Astrocyte (in vitro differentiated cells and primary cell): ENCODE data around the gene MAP1B.

Experiments used
- CTCF ChIP-seq: IDR thresholded peaks from 2 replicates; pipeline ENCODE4 v1.5.1; 2011; ENCODE audit warnings: low read depth, mild to moderate bottlenecking, inconsistent platforms, low read length, moderate library complexity; ENCODE audit not compliant: insufficient read depth
- EZH2 ChIP-seq: IDR thresholded peaks from 2 replicates; pipeline ENCODE4 v1.6.1; 2012; ENCODE audit warnings: mild to moderate bottlenecking, low read length, inconsistent platforms; ENCODE audit not compliant: insufficient read depth

- no peak for TF ChIP-seq EZH2
- TF ChIP-seq CTCF: no peak
These were observed 31.8 kb upstream of the MAP1B start for GRCh38 chr5:72075461-72075860.
